SH-SY5Y (cell line): ENCODE data around the gene FMN2.

Experiments
- GATA2 ChIP-seq: IDR thresholded peaks from 2 replicates; pipeline ENCODE4 v1.6.1; 2011; ENCODE audit warnings: mild to moderate bottlenecking, low read depth, low read length
- GATA3 ChIP-seq: IDR thresholded peaks from 2 replicates; pipeline ENCODE4 v1.6.1; 2011; ENCODE audit warnings: low read depth, mild to moderate bottlenecking, low read length, moderate library complexity

- no peak for TF ChIP-seq GATA2
- no peak for TF ChIP-seq GATA3
These were observed 6.9 kb downstream of the FMN2 start for GRCh38 chr1:240098534-240098933.
